ENCODE results near the gene DUSP28.

DUSP28 gene

GRCh38 chr2:240573071-240573515, 12.9 kb downstream of the DUSP28 start:
- no peak for DNase-seq

- no peak for DNase-seq
Measured at GRCh38 chr2:240573516-240574385, 13.6 kb downstream of the DUSP28 start.

GRCh38 chr2:240574386-240575100, 14.4 kb downstream of the DUSP28 start:
- no peak for DNase-seq

- no peak for DNase-seq
Measured at GRCh38 chr2:240575101-240575965, 15.2 kb downstream of the DUSP28 start.

- DNase-seq = no peak
Measured at GRCh38 chr2:240576036-240576435, 15.9 kb downstream of the DUSP28 start.

GRCh38 chr2:240576436-240577205, 16.5 kb downstream of the DUSP28 start:
- DNase-seq = no peak

GRCh38 chr2:240577281-240578109, 17.3 kb downstream of the DUSP28 start:
- no peak for DNase-seq

GRCh38 chr2:240578110-240578450, 17.9 kb downstream of the DUSP28 start:
- DNase-seq = no peak

- no peak for DNase-seq
Measured at GRCh38 chr2:240578488-240578887, 18.3 kb downstream of the DUSP28 start.

- DNase-seq = no peak
Measured at GRCh38 chr2:240579071-240579762, 19.1 kb downstream of the DUSP28 start.

GRCh38 chr2:240579771-240580614, 19.8 kb downstream of the DUSP28 start:
- peak; percentile 23 for DNase-seq

- no peak for DNase-seq
Measured at GRCh38 chr2:240581811-240582210, 21.7 kb downstream of the DUSP28 start.

GRCh38 chr2:240582781-240583180, 22.6 kb downstream of the DUSP28 start:
- no peak for DNase-seq

- DNase-seq = no peak
Measured at GRCh38 chr2:240583774-240584173, 23.6 kb downstream of the DUSP28 start.

- DNase-seq = no peak
Measured at GRCh38 chr2:240584486-240585031, 24.4 kb downstream of the DUSP28 start.

GRCh38 chr2:240585101-240585500, 24.9 kb downstream of the DUSP28 start:
- DNase-seq = no peak

GRCh38 chr2:240585681-240586197, 25.6 kb downstream of the DUSP28 start:
- DNase-seq = no peak

- peak; percentile 93 for DNase-seq
Measured at GRCh38 chr2:240586198-240586918, 26.2 kb downstream of the DUSP28 start, which contains the start of gene CAPN10. Gene CAPN10 (plus strand): TSS chr2:240586734. CDS start chr2:240586912, 178 bp downstream.
